NCI-H1092 treated with DMSO at 0.1 percent for 48 hours (cell line): ENCODE measurements around the gene ZMPSTE24.
A peak's percentile ranks its signal among the peaks of the same experiment; 100 is the strongest.

Experiments
- DNase-seq: peaks from one replicate; lab custom pipeline; 2025; lab: John Stamatoyannopoulos, UW

ZMPSTE24 gene

GRCh38 chr1:40305451-40305850, 47.4 kb downstream of the ZMPSTE24 start:
- peak; percentile 49 for DNase-seq

DNA sequence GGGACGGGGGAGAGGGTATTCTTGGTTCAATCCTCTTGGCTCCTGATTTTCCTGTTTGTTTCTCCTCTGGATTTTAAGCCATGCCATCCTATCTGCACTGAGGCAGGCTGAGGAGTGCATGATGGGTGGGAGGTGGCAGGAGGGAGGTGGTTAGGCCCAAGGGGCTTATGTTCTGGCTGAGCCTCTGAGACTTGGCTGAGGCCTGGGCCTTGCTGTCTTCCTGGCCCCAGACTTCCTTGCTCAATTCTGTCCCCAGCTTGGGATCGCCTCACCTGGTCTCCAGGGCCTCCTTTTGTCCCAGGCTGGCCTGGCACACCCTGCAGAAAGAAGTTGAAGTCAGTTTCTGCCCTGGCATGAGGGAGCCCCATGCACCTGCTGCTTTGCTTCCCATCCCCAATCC, 47.8 kb downstream of the ZMPSTE24 start:
- no peak for DNase-seq

DNA sequence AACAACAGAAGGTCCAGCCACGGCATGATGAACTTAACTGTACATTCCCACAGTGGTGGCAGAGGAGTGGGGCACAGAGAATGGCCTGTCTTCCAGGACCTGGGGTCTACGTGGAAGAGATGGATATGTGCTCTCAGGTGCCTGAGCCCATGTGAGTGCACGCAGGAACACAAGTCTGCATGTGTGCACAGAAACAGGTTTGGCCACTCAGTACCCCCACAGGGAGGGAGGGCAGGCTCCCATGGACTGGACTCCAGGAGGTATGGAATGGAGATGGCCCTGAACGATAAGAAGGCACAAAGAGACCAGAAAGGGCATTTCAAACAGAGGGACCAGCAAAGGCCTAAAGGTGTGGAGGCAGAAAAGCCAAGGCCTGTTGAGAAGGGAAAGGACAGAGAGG, 48.3 kb downstream of the ZMPSTE24 start:
- DNase-seq, result no peak

GRCh38 chr1:40307186-40307585, 49.1 kb downstream of the ZMPSTE24 start:
- no peak for DNase-seq

- no peak for DNase-seq
These were observed 50.1 kb downstream of the ZMPSTE24 start for GRCh38 chr1:40308036-40308727.

GRCh38 chr1:40309374-40310128, 51.5 kb downstream of the ZMPSTE24 start:
- DNase-seq, result no peak

- no peak for DNase-seq
These were observed 52.1 kb downstream of the ZMPSTE24 start for GRCh38 chr1:40310129-40310461.

DNA sequence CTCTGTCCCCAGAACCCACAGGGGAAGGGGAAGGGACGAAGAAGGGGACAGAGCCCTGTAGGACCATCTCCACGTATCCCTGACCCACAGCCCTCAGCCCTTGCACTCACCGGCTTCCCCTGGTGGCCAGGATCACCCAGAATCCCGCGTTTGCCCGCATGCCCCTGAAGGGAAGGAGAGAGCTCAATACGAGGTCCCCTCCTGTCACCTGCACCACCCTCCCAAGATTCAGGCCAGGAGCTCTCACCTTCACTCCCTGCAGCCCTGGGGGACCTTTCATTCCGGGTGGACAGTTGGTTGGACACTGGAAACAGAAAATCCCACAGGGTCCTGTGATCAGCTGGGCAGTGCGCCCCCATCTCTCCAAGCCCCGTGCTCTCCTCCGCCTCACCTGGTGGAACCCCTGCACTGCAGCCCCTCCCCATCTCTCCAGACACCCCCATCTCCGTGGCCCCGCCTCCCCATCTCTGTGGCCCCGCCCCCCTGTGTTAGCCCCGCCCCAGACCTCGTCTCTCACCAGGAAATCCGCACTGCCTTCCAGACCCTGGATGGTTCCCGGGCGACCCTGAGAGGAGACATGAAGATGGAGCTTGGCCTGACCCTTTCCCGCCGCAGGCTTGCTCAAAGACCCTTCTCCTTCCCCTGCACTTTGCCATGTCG, 53.1 kb downstream of the ZMPSTE24 start:
- no peak for DNase-seq

- no peak for DNase-seq
These were observed 53.7 kb downstream of the ZMPSTE24 start for GRCh38 chr1:40311692-40312091.

DNA sequence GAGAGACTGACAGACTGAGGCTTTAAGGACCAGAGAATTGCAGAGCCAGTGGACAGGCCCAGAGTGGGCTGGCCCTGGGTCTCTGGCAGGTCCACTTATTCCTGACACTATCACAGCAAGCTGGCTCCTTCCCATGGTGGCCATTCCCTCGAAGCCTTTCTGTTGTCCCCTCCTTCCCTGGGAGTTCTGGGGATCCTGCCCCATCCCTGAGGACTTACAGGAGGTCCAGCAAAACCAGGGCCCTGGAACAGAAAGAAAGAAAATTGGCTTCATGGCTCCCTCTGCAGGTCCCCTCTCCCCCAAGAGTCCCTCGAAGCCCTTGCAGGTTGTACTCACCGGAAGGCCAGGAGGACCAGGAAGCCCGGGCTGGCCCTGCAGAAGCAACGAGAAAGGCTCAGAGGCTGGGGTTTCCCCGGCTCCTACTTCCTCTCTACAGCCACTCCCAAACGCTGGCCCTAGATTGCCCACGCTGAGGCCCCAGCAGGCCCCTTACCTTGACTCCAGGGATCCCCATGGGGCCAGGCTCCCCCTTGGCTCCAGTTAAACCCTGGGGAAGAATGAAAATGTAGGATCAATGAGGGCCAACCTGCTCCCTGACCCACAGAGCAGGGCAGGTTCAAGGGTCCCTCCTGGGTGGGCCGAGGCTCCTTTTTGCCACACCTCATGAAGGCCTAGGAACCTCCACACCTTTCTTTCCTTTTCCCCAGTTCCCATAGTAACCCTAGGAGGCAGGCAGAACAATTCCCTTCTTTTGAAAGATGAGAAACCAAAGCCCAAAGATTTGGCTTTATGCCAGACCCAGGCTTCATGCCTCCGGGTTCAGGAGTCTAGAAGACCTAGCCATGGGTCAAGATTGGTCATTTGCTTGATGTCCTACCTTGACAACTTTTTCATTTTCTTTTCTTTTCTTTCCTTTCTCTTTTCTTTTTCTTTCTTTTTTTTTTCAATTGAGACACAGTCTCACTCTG, 54.5 kb downstream of the ZMPSTE24 start:
- peak; percentile 46 for DNase-seq

DNA sequence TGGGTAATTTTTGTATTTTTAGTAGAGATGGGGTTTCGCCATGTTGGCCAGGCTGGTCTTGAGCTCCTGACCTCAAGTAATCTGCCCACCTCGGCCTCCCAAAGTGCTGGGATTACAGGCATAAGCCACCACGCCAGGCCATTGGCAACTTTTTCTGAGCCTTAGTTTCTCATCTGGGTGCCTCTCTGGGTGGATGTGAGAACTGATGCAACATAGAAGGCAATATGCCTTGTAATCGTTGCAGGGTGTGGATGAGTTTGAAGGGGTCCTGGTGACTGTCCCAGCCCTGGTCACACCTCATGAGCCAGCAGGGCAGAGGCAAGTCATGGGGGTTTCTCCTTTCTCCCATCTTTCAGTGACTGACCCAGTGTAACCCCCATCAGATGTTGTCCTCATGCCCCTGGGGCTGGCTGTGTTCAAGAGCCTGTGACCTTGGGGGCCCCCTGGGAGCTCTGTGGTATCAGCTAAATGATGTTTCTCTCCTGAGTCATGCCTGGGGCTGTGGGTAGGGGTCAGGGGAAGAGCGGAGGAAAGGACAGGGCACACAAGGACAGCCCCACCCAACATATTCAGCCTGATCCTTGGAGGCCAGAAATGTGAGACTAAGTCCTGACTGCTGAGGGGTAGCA, 55.4 kb downstream of the ZMPSTE24 start:
- DNase-seq, result no peak

GRCh38 chr1:40313958-40314720, 56.1 kb downstream of the ZMPSTE24 start:
- DNase-seq, result no peak

DNA sequence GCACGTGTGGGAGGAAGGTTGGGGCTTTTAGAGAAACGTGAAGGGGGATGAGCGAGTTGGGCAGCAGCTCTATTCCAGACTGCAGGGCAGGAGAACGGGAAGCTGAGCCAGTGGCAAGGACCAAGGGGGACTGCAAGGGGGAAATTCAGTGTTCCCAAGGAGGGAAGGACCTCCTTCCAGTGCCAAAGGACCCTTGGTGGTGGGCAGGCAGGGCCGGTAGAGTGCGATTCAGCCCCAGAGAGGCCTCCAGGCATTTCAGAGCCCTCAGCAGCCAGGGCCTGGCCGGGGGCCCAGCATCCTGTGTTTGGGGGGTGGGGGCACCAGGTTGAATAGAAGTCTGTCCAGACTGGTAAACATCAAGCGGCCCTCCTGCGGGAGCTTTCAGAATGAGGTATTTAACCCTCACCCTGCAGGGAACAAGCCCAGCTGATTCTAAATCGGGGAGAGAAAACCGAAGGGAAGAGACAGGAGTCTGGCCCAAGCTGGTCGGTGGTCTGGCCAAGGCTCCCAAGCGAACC, 56.7 kb downstream of the ZMPSTE24 start:
- no peak for DNase-seq

GRCh38 chr1:40315239-40315794, 57.3 kb downstream of the ZMPSTE24 start:
- DNase-seq, result peak; percentile 95

- peak; percentile 73 for DNase-seq
These were observed 58.0 kb downstream of the ZMPSTE24 start for GRCh38 chr1:40315795-40316594.

DNA sequence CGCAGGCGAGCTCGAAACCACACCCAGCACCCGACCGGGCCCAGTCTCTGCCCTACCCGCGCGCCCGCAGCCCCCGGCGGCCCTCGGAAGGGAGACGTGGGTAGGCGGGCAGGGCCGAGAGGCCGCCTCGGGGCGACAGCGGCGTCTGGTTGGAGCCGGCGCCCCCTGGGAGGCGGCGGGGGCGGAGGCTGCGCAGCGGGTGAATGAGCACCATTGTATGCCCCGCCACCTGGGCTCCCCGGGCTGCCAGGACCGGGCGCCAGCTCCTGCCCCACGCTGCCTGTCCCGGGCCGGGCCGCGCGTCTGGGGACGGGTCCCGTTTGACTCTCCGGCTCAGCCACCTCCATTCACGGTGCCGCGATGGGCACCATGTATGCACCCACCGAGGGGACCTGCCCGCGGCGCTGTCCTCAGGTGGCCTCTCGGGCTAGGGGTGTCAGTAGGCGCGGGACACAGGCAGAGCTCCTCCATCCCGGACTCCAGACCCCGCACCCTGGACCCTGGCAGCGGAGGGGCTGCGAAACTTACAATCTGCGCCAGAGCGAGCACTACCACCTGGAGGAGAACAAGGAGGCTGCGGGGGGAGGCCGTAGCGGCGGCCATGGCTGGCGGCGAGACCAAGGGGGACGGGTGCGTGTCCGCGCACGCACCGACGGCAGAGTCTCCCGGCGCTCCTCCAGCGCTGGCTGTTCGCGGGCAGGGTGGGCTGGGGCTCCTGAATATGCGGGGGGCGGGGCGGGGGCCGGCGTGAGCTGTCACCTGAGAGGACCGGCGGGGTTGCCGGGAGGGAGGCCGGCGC, 58.8 kb downstream of the ZMPSTE24 start, which contains the start of gene COL9A2:
Gene COL9A2, minus strand, starts transcription at position 692 of the 799 bp plus-strand sequence. Its CDS starts 89 bp downstream, at position 603.
- DNase-seq, result peak; percentile 82

- no peak for DNase-seq
These were observed 59.5 kb downstream of the ZMPSTE24 start for GRCh38 chr1:40317394-40318074.

DNA sequence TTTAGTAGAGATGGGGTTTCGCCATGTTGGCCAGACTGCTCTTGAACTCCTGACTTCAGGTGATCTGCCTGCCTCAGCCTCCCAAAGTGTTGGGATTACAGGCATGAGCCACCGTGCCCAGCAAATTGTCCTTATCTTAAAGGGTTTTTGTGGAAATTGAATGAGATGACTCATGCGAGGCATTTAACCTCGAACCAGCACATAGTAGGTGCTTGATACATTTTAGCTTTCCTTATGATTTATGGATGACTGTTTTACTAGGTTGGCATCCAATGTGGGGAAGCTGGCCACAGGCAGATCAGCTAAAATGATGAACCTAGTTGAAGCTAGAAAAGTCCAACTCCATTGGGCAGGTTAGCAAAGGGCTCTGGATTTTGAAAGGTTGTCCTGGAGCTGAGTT, 60.4 kb downstream of the ZMPSTE24 start:
- DNase-seq, result no peak
